ENCODE measurements around the gene SRCIN1. TPM values are rescaled to one million over a fixed set of nuclear protein-coding genes. Genes with fewer than 3 reads are reported as not detected.
"Not testable (repeated sequence)": the region's sequence is repeated elsewhere in the genome, so short reads cannot be mapped to it uniquely, and the experiment has no call there.

The SRCIN1 gene
- total RNA-seq, 2 donors from 2014 or later: 2.8 to 5.9 TPM

DNA sequence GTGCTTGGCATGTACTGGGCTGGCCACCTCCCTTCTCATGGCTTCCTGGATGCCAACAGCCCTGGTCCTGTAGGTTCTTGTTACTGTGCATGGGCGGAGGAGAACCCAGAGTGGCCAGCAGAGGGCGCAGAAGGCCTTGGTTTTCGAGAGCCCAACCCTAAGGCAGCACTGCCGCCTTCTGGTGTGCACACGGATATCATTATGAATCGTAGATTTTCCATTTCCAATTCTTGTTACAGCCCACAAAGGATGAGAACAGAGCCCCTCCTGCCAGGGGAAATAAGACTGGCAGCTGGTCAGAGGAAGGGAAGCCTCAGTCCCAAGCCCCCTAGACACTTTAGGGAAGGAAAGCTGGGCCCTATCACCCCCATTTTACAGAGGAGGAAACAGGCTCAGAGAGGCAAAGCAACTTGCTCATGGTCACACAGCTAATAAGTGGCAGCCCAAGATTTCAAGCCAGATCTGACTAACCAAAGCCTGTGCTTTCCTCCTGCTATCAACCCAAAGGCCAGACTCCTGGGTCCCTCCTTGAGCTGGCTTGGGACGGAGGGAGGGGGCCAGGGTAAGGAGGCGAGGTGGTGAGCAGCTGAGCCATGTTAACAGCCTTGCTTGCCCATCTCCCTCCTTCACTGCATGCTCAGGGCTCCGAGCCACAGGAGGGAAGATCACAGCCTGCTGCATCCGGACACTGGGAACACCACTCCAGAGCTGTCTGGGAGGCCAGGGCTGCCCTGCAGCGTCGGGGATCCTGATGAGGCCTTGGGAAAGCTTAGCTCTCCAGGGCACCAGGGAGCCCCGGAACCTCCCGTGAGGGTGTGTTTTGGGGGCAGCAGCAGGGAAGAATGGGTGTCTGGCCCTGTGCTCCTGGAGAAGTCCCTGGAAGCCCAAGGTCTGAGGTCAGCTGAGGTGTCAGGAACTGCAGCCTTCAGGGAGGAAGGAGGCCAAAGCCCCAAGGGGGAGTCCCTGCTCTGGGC is 113.4 kb downstream of the SRCIN1 start:
- DNase-seq: peak; percentile 97
- not testable (repeated sequence) for H3K4me1 ChIP-seq (ENCODE audit: control insufficient read depth, insufficient read depth, low read length); H3K4me3 ChIP-seq (ENCODE audit: low read length); H3K9ac ChIP-seq (ENCODE audit: extremely low read depth, low read length, poor library complexity, severe bottlenecking); H3K4me1 Mint-ChIP-seq; H3K4me3 Mint-ChIP-seq; H3K27ac ChIP-seq (ENCODE audit: low read depth, low read length); H3K9me3 Mint-ChIP-seq; H3K36me3 ChIP-seq (ENCODE audit: control insufficient read depth, insufficient read depth, low read length); H3K27ac Mint-ChIP-seq; H3K27me3 ChIP-seq (ENCODE audit: control insufficient read depth, insufficient read depth, low read length, poor library complexity, severe bottlenecking); H3K9me3 ChIP-seq (ENCODE audit: control insufficient read depth, low read length); H3K27me3 Mint-ChIP-seq (ENCODE audit: insufficient read depth)
- 56 to 88% methylated on average over 1 to 14 of the region's 14 CpGs for WGBS, 2 experiments (ENCODE audit: insufficient coverage in 1 of 2, insufficient read length in 1 of 2)
- TF ChIP-seq, protein P1, sequence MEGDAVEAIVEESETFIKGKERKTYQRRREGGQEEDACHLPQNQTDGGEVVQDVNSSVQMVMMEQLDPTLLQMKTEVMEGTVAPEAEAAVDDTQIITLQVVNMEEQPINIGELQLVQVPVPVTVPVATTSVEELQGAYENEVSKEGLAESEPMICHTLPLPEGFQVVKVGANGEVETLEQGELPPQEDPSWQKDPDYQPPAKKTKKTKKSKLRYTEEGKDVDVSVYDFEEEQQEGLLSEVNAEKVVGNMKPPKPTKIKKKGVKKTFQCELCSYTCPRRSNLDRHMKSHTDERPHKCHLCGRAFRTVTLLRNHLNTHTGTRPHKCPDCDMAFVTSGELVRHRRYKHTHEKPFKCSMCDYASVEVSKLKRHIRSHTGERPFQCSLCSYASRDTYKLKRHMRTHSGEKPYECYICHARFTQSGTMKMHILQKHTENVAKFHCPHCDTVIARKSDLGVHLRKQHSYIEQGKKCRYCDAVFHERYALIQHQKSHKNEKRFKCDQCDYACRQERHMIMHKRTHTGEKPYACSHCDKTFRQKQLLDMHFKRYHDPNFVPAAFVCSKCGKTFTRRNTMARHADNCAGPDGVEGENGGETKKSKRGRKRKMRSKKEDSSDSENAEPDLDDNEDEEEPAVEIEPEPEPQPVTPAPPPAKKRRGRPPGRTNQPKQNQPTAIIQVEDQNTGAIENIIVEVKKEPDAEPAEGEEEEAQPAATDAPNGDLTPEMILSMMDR (conservative IDR thresholded peaks at IDR 0.05): peak; percentile 63
- H3K36me3 Mint-ChIP-seq (ENCODE audit: low read depth): peaks cover 11% of the 10 kb centered on the region

DNA sequence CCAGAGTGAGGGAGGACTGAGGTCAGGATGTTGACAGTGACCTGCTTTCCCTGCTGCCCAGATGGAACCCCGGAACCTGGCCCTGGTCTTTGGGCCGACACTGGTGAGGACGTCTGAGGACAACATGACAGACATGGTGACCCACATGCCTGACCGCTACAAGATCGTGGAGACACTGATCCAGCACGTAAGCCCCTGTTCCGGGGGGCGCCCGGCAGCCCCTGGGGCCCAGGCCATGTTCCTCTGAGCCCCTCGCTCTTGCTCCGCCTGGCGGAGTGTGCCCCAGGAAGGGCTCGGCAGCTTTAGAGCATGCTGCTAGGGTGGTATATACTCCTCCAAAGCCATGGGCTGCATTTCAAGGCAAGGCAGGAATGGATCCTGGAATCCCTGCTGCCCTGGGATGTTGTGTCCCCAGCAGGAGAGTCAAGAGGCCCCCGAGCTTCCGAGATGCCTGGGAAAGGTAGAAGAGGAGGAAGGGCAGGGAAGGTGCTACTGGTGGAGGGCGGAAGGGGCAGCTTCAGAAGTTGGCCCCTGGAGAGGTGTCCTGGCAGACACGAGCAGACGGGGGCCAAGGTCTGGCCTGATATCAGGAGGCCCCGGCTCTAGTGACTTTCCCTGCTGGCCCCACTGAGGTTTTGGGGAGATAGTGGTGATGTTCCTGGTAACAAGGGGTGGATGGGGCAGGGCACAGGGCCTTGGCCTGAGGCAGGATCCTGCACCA is 114.2 kb downstream of the SRCIN1 start:
- H3K27ac Mint-ChIP-seq; H3K4me3 Mint-ChIP-seq; H3K27ac ChIP-seq (ENCODE audit: low read depth, low read length); H3K27me3 Mint-ChIP-seq (ENCODE audit: insufficient read depth); H3K4me1 ChIP-seq (ENCODE audit: control insufficient read depth, insufficient read depth, low read length); DNase-seq; H3K36me3 ChIP-seq (ENCODE audit: control insufficient read depth, insufficient read depth, low read length); H3K9me3 ChIP-seq (ENCODE audit: control insufficient read depth, low read length); H3K4me1 Mint-ChIP-seq; H3K27me3 ChIP-seq (ENCODE audit: control insufficient read depth, insufficient read depth, low read length, poor library complexity, severe bottlenecking); H3K4me3 ChIP-seq (ENCODE audit: low read length); H3K9ac ChIP-seq (ENCODE audit: extremely low read depth, low read length, poor library complexity, severe bottlenecking); H3K36me3 Mint-ChIP-seq (ENCODE audit: low read depth); H3K9me3 Mint-ChIP-seq: not testable (repeated sequence)
- WGBS, 2 experiments (ENCODE audit: insufficient coverage in 1 of 2, insufficient read length in 1 of 2): 90 to 93% methylated on average over 8 to 19 of the region's 19 CpGs

DNA sequence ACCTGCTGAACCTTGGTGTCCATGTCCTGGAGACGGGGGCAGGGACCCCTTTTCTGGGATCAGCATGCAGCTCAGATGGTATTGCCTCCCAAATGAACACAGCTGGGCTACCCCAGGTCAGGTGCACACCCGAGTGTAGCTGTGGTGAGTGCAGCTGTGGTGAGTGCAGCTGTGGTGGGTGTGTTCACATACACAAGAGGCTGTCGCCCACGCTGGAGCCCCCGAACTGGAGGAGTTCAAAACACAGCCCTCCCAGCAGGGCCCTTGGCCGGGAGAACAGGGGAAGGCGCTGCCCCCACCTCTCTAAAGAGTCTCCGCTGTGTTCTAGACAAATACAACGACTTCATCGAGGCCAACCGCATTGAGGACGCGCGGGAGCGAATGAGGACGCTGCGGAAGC is 116.0 kb downstream of the SRCIN1 start:
- H3K9ac ChIP-seq (ENCODE audit: extremely low read depth, low read length, poor library complexity, severe bottlenecking); H3K27me3 Mint-ChIP-seq (ENCODE audit: insufficient read depth); H3K9me3 ChIP-seq (ENCODE audit: control insufficient read depth, low read length); DNase-seq; H3K36me3 ChIP-seq (ENCODE audit: control insufficient read depth, insufficient read depth, low read length); H3K27me3 ChIP-seq (ENCODE audit: control insufficient read depth, insufficient read depth, low read length, poor library complexity, severe bottlenecking); H3K4me3 ChIP-seq (ENCODE audit: low read length); H3K4me1 Mint-ChIP-seq; H3K4me3 Mint-ChIP-seq; H3K27ac Mint-ChIP-seq; H3K4me1 ChIP-seq (ENCODE audit: control insufficient read depth, insufficient read depth, low read length); H3K9me3 Mint-ChIP-seq; H3K27ac ChIP-seq (ENCODE audit: low read depth, low read length): not testable (repeated sequence)
- WGBS, 2 experiments (ENCODE audit: insufficient coverage in 1 of 2, insufficient read length in 1 of 2): 90 to 96% methylated on average over 4 to 17 of the region's 17 CpGs
- H3K36me3 Mint-ChIP-seq (ENCODE audit: low read depth): peaks cover 12% of the 10 kb centered on the region

DNA sequence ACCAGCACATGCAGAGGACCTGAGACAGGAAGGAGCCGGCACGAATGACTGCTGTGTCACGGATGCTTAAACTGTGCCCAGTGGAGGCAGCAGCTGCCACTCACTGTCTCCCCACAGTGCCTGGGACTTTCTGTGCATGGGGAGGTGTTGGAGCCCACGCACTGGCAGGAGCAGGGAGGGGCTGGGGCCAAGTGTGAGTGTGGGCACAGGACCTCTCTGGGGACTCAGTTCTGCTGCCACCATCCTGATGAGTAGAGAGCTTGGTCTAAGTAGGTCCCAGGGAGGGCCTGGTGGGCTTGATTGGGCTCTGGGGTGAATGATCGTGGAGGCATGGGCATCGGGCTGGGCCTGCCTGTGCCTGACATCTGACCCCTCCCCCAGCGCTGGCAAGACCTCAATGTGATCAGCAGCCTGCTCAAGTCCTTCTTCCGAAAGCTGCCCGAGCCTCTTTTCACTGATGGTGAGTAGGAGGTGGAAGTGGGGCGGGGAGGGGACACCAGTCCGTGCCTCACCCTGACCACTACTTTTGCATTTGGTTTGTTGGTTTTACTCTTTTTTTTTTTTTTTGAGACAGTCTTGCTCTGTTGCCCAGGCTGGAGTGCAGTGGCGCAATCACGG is 120.0 kb downstream of the SRCIN1 start:
- H3K27ac Mint-ChIP-seq, H3K4me3 Mint-ChIP-seq: not testable (repeated sequence)
- WGBS, 2 experiments (ENCODE audit: insufficient coverage in 1 of 2, insufficient read length in 1 of 2): 87 to 98% methylated on average over 9 to 11 of the region's 13 CpGs

More for the DNA sequence above, 120.0 kb downstream of the SRCIN1 start:
- not testable (repeated sequence) for H3K27ac ChIP-seq (ENCODE audit: low read depth, low read length); H3K27me3 Mint-ChIP-seq (ENCODE audit: insufficient read depth); H3K36me3 ChIP-seq (ENCODE audit: control insufficient read depth, insufficient read depth, low read length); H3K27me3 ChIP-seq (ENCODE audit: control insufficient read depth, insufficient read depth, low read length, poor library complexity, severe bottlenecking); H3K4me3 ChIP-seq (ENCODE audit: low read length); H3K9ac ChIP-seq (ENCODE audit: extremely low read depth, low read length, poor library complexity, severe bottlenecking); H3K4me1 ChIP-seq (ENCODE audit: control insufficient read depth, insufficient read depth, low read length); H3K9me3 Mint-ChIP-seq; H3K4me1 Mint-ChIP-seq; H3K9me3 ChIP-seq (ENCODE audit: control insufficient read depth, low read length); DNase-seq; H3K36me3 Mint-ChIP-seq (ENCODE audit: low read depth)
